Natural killer cell (primary cell): ENCODE results near the gene FAP. TPM values are rescaled to one million over a fixed set of nuclear protein-coding genes. Genes with fewer than 3 reads are reported as not detected.

ENCODE experiments used
- ATAC-seq, 3 donors: fragments of 150-1000 bp in 2 of 3; fragments of 200-7000 bp in 1 of 3; cut with Tn5 transposase; 1 replicate in 1 of 3; 2 replicates in 2 of 3; pipeline ENCODE4 v1.10.0; 2021; ENCODE audit warnings: mild to moderate bottlenecking in 2 of 3, moderate library complexity in 2 of 3
- DNase-seq, 2 donors: peaks; one replicate each; pipeline versions ENCODE4 v3.0.0 to v3.0.0-alpha.2; 2013 to 2021; ENCODE audit warnings: mixed read lengths in 1 of 2
- H3K27ac ChIP-seq: one replicate; pipeline ENCODE4 v1.5.1; 2013; ENCODE audit warnings: mild to moderate bottlenecking, low read length
- H3K27me3 ChIP-seq: one replicate; pipeline ENCODE4 v1.6.1; 2013; ENCODE audit warnings: low read length; ENCODE audit not compliant: control insufficient read depth, insufficient read depth
- H3K36me3 ChIP-seq: one replicate; pipeline ENCODE4 v1.6.1; 2013; ENCODE audit warnings: low read length; ENCODE audit not compliant: control insufficient read depth, insufficient read depth
- H3K4me1 ChIP-seq: one replicate; pipeline ENCODE4 v1.6.1; 2013; ENCODE audit warnings: low read length; ENCODE audit not compliant: control insufficient read depth, insufficient read depth
- H3K4me3 ChIP-seq: one replicate; pipeline ENCODE4 v1.5.1; 2013; ENCODE audit warnings: low read length
- H3K9me3 ChIP-seq: one replicate; pipeline ENCODE4 v1.6.1; 2013; ENCODE audit warnings: low read length; ENCODE audit not compliant: control insufficient read depth, insufficient read depth
- H3K27ac Mint-ChIP-seq, 2 donors: one replicate each; pipeline ENCODE4 v1.8.0; 2022; ENCODE audit warnings: mild to moderate bottlenecking in 2 of 2, mixed read lengths in 2 of 2, moderate library complexity in 1 of 2
- H3K27me3 Mint-ChIP-seq, 2 donors: one replicate each; pipeline ENCODE4 v1.8.0; 2022; ENCODE audit warnings: low read depth in 2 of 2, mixed read lengths in 2 of 2
- H3K36me3 Mint-ChIP-seq: one replicate; pipeline ENCODE4 v1.8.0; 2022; ENCODE audit warnings: mixed read lengths
- H3K4me1 Mint-ChIP-seq, 2 donors: one replicate each; pipeline ENCODE4 v1.8.0; 2022; ENCODE audit warnings: mixed read lengths in 2 of 2
- H3K4me3 Mint-ChIP-seq: one replicate; pipeline ENCODE4 v1.8.0; 2022; ENCODE audit warnings: mild to moderate bottlenecking, moderate library complexity, mixed read lengths
- H3K9me3 Mint-ChIP-seq, 2 donors: one replicate each; pipeline ENCODE4 v1.8.0; 2022; ENCODE audit warnings: mixed read lengths in 2 of 2
- CTCF ChIP-seq: fragments of 200-600 bp; IDR thresholded peaks from one replicate; pipeline ENCODE4 v1.8.0; 2022; ENCODE audit warnings: antibody characterized with exemption
- WGBS: methylation state at CpG from one replicate; pipeline ENCODE4 v1.1.7; 2013; ENCODE audit warnings: missing lambda C conversion rate; ENCODE audit not compliant: insufficient coverage; 5-methylcytosine and 5-hydroxymethylcytosine counted together
- intact Hi-C: fragments of 100-400 bp; cut with micrococcal nuclease; formaldehyde crosslinking; loops from one replicate; pipeline ENCODE4 v1.14.2; 2022
- total RNA-seq, 4 donors: library from RNA; stranded (reverse); fragments of 120-200 nt in 1 of 4; gene quantifications; one replicate each; pipeline versions ENCODE4 v1.2.3 to v1.2.4, GENCODE V29; 2013 to 2022

The FAP gene
- total RNA-seq, 3 donors from 2014 or later (not counting 1 experiment from before 2014, with no cell fraction given) = not detected

- H3K4me1 ChIP-seq = peaks cover 4% of the 10 kb centered on the region
- intact Hi-C loops = no loop called here
- ATAC-seq = no peak
- peaks cover 7 to 8% of the 10 kb centered on the region in 2 donors for H3K4me1 Mint-ChIP-seq
- no peak for TF ChIP-seq CTCF
- peaks cover 33% of the 10 kb centered on the region for H3K36me3 ChIP-seq
- no peak overlapping the region for H3K27ac Mint-ChIP-seq
- H3K27me3 Mint-ChIP-seq = no peaks in the 10 kb centered on the region
- no peak for DNase-seq
- no peak overlapping the region for H3K27ac ChIP-seq
- H3K27me3 ChIP-seq = no peaks in the 10 kb centered on the region
- no peak overlapping the region for H3K4me3 ChIP-seq
- no peaks in the 10 kb centered on the region for H3K9me3 Mint-ChIP-seq
- H3K36me3 Mint-ChIP-seq = peaks cover 36% of the 10 kb centered on the region
- no peaks in the 10 kb centered on the region for H3K9me3 ChIP-seq
- H3K4me3 Mint-ChIP-seq = no peak overlapping the region
- WGBS = 95% methylated on average over 1 of the region's 1 CpG
These were observed 23.2 kb upstream of the FAP start for GRCh38 chr2:162266460-162266760.

GRCh38 chr2:162265666-162266459 lies 22.6 kb upstream of the FAP start:
- Histone ChIP-seq H3K4me1 (peaks cover 6% of the 10 kb centered on the region), H3K4me3 (no peak overlapping the region), H3K36me3 (peaks cover 33% of the 10 kb centered on the region), H3K27ac (no peak overlapping the region), H3K9me3 (no peaks in the 10 kb centered on the region), H3K27me3 (no peaks in the 10 kb centered on the region)
- WGBS = 93% methylated on average over 6 of the region's 7 CpGs
- Mint-ChIP-seq H3K27ac (no peak overlapping the region), H3K27me3 (no peaks in the 10 kb centered on the region), H3K4me3 (no peak overlapping the region), H3K4me1 (peaks cover 12 to 13% of the 10 kb centered on the region in 2 donors), H3K36me3 (peaks cover 31% of the 10 kb centered on the region), H3K9me3 (no peaks in the 10 kb centered on the region)
- DNase-seq (no peak), ATAC-seq (no peak)
- intact Hi-C loops = no loop called here
- TF ChIP-seq CTCF = no peak

- H3K9me3 ChIP-seq = no peaks in the 10 kb centered on the region
- DNase-seq (peak; percentile 13 to 19), ATAC-seq (peak; percentile 67 to 76 (median 76))
- intact Hi-C loops = no loop called here
- peaks cover 6% of the 10 kb centered on the region for H3K36me3 ChIP-seq
- TF ChIP-seq CTCF = no peak
- Mint-ChIP-seq H3K4me1 (peaks cover 12 to 13% of the 10 kb centered on the region in 2 donors), H3K9me3 (no peaks in the 10 kb centered on the region), H3K36me3 (peaks cover 7% of the 10 kb centered on the region), H3K27me3 (peaks cover 0 to 5% of the 10 kb centered on the region in 2 donors), H3K27ac (peak overlapping the region; percentile 27 to 69), H3K4me3 (peak overlapping the region; percentile 58)
- no peak overlapping the region for H3K4me3 ChIP-seq
- peak overlapping the region; percentile 43 for H3K27ac ChIP-seq
- 57% methylated on average over 3 of the region's 4 CpGs for WGBS
- no peaks in the 10 kb centered on the region for H3K27me3 ChIP-seq
- peaks cover 9% of the 10 kb centered on the region for H3K4me1 ChIP-seq
These were observed 18.0 kb upstream of the FAP start for GRCh38 chr2:162261032-162261945.
